T-helper 1 cell (primary cell): ENCODE measurements around the gene AGL.
"Not testable (repeated sequence)": the region's sequence is repeated elsewhere in the genome, so short reads cannot be mapped to it uniquely, and the experiment has no call there.

Experiments used
- DNase-seq, 5 donors: peaks; one replicate each; pipeline ENCODE4 v3.0.0-alpha.2; 2012 to 2020

Gene AGL

DNA sequence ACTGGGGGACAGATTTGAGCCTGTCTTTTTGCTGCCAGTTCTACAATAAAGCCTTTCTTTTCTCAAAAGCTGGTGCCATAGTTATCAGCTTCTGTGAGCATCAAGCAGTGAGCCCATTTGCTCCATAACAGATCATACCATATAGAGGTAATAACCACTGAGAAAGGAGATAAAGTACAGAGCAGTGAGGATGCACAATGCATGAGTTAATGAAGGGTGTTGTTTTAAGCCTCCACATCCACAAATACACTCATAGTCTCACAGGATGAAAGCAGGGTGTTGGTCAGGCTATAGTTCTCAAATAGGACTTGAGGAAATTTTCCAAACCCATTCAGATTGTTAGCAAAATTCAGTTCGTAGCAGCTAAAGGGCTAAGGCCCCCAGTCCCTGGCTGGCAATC lies 94.0 kb downstream of the AGL start:
- no peak for DNase-seq

DNA sequence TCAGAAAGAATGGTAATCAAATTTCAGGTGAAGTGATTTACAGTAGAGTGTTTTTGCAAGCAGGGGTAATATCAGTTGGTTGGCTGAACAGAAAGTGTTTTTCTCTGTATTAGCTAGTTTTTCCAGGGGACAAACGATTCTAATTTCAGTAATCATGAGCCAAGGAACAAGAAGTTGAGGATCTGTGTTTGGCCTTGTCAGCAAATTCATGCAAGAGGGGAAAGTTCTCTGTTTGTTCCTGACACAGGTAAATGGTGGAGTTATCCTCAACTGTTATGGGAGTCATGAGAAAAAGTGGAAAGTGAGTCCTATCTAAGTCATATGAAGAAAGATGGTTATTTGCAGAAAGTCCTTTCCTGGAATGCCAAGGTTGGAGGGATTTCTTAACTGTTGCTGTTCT lies 95.0 kb downstream of the AGL start:
- DNase-seq: no peak

DNA sequence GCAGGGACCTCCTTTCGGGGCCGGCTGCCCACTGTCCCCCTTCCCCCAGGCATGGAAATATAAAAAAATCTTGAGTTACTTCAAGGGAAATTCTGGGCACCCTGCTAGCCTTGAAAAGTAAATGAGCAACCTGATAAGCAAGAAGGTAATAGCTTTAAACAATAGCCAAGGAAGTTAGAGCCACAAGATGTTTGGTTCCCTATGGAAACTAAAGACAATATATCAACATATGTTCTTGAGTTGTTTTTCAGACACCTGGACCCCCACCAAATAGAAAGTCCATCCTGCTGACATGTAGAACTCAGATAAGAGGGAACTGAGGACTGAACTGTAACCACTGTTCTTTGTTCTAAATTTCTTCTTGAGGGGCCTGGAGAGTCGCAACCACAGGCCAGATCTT lies 100.3 kb downstream of the AGL start:
- DNase-seq: no peak

DNA sequence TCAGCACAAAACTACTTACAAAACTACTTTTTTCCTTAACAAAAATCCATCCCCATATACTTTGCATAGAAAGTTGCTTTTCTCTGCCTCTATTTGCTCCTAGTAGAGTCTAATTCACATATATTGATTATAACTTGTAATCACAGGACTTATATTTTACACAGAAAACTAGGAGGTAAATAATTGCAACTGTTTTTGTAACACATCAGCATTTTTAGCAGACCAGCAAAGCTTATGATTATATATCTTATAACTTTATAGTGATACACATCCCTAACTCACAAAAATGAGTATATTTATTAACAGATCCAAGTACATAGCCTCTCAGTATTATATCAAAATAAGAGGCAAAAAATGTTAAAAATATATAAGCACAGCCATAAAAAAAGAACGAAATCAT lies 102.4 kb downstream of the AGL start:
- DNase-seq: no peak

DNA sequence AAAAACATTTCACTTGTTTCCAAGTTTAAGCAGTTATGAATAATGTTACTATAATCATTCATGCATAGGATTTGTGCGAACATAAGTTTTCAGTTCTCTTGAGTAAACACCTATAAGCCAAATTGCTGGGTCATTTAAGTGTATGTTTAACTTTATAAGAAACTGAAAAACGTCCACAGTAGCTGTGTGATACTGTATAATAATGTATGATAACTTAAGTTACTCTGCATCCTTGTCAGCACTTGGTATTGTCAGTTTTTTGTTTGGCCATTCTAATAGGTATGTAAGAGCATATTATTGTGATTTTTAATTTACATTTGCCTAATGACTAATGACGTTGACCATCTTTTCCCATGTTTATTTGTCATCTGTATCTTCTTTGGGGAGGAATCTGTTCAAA lies 105.2 kb downstream of the AGL start:
- no peak for DNase-seq

DNA sequence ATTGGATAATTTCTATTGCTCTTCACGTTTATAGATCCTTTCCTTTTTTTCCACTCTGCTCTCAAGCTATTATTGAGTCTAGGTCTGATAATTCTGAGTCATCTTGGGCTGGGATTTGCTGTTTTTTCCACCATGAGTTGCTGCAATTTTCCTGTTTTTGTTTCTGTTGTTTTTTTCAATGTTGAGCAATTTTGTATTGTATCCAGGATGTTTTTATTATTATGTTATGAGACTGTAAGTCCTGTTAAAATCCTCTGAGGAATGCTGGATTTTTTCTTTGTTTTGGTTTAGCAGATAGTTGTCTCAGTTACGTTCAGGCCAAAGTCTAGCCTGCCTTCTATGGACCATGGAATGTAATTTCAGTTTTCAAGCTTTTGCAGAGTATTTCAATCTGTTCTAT lies 106.6 kb downstream of the AGL start:
- DNase-seq: no peak

DNA sequence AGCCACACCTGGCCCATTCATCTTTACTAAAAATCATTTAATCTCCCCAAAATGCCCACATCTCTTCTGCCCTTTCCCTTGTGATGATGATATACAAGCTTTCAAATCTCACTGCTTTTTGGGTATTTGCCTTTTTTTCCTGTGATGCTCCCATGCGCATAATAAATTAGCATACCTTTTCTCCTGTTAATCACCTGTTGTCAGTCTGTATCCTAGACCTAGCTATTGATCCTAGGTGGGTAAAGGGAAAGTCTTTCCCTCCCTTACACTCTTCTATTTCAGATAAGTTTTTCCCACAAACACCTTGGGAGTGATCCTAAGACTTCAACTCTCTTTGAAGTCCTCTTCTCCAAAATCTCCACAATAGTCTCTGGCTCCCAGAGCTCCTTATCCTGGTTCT lies 107.7 kb downstream of the AGL start:
- DNase-seq: no peak

DNA sequence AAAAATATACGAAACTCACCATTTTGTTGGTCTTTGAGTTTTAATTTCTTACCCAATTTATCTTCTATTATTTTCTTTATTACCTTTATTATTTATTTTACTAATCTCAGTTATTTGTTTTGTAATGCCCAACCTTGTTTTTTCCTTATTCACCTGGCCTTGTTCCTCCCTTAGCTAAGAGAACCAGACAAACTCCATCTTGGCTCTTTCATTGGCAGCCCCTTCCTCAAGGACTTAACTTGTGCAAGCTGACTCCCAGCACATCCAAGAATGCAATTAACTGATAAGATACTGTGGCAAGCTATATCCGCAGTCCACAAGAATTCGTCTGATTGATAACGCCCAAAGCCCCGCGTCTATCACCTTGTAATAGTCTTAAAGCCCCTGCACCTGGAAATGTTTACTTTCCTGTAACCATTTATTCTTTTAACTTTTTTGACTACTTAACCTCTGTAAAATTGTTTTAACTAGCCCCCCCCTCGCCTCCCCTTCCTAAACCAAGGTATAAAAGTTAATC lies 109.1 kb downstream of the AGL start:
- not testable (repeated sequence) for DNase-seq

DNA sequence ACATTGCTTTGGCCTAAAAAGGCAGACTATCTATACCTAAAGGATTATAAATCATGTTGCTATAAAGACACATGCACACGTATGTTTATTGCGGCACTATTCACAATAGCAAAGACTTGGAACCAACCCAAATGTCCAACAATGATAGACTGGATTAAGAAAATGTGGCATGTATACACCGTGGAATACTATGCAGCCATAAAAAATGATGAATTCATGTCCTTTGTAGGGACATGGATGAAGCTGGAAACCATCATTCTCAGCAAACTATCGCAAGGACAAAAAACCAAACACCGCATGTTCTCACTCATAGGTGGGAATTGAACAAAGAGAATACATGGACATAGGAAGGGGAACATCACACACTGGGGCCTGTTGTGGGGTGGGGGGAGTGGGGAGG lies 110.1 kb downstream of the AGL start:
- not testable (repeated sequence) for DNase-seq

DNA sequence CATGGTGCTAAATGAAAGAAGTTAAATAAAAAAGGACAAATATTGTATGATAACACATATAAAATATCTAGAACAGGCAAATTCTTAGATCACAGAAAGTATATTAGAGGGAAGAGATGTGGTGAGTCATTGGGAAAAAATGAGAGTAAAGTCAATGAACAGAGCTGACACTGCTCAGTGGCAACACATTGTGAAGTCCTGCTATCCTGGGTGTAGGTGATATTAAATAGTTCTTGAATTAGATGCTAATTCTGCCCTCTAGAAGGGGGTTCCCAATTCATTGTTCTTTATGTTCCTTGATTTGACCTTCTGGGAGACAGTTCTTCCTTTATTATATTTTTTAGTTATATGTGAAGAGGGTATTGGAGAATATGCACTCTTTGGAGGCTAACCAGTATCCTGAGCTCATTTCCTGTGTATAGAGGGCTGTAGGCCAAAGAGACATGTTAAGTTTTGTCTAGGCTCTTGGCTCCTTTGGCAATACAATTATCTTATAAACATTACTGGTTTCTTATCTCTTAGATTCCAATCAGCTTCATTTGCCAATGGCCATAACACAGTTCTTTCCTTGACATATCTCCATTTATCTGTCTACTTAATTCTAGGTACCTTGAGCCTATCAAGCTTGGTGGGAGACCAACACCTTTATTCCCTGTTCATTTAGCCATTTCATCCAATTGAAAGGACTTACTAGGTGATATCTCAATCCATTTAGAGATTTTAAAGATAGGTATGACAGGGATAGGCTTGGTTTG lies 113.1 kb downstream of the AGL start:
- DNase-seq: no peak

DNA sequence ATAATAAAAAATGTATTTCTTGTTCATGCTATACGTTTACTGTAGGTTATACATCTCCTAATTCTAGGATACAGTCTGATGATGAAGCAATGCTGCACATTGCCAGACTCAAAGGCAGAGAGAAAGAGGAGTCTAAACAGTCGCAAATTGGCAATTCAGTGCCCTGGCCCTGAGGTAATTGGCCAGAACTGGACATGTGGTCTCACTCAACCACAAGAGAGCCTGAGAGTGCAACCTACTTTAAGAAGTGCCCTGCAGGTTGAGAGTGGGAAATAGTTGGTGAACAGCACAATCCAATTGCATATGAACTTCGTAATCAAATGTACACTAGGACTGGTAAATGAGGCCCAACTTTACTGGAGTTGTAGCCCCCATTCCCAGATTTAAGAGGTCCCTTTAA lies 114.6 kb downstream of the AGL start:
- no peak for DNase-seq

DNA sequence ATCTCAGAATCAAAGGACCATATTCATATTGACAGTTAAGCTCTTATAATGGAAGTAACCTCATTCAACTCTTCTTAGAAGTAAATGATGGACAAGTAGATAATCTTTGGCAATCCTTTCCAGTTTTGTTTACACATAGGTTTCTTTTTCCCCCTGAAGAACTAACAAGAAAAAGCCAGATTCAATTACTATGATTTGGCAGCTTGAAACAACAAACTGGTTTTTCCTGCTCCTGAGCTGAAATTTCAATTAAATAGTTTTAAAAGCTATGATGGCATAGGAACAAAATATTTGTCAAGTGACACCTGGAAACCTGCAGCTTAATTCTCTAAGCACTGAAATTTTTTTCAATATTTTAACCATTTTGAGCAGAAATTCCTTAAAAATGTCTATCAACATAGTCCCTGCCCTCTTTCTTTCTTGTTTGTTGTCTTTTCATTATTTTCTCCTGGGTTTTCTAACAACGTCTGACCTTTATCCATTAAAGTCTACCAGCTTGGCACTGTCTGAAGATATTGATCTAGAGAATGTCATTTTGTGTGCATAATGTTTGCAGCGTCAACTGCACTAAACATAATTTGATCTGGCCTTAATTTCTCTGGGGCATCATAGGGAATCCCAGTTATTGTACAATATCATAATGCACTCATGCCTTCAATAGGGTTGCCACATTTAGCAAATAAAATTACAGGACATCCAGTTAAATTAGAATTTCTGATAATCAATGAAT lies 115.7 kb downstream of the AGL start:
- no peak for DNase-seq

DNA sequence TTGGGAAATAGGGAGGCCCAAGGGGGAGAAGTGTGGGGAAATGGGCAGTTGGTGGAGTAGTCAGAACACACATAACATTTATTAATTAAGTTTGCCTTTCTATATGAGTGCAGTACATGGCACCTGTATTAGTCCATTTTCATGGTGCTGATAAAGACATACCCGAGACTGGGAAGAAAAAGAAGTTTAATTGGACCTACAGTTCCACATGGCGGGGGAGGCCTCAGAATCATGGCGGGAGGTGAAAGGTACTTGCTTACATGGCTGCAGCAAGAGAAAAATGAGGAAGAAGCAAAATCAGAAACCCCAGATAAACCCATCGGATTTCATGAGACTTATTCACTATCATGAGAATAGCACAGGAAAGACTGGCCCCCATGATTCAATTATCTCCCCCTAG lies 118.1 kb downstream of the AGL start:
- DNase-seq: no peak

DNA sequence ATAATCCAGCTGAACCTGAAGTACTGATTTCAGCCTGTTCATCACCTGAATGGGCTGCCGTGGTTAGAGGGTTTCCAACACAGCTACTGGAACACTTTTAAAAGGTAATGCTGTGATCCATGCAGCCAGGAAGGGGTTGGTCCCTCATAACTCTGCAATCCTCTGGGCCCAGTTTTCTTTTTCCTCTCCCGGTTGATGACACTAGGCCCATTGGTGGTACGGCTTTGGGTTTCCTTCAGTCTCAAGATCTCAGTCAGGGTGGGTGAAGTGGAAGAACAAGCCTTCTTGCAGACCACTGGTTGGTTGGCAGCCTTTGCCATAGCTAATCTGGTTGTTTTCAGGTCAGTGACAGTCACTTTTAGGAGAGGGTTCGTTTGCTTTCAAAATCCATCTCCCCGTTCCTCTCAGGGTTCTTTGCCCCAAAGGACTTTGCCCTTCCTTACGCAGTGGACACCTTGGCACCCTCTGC lies 119.1 kb downstream of the AGL start:
- no peak for DNase-seq

DNA sequence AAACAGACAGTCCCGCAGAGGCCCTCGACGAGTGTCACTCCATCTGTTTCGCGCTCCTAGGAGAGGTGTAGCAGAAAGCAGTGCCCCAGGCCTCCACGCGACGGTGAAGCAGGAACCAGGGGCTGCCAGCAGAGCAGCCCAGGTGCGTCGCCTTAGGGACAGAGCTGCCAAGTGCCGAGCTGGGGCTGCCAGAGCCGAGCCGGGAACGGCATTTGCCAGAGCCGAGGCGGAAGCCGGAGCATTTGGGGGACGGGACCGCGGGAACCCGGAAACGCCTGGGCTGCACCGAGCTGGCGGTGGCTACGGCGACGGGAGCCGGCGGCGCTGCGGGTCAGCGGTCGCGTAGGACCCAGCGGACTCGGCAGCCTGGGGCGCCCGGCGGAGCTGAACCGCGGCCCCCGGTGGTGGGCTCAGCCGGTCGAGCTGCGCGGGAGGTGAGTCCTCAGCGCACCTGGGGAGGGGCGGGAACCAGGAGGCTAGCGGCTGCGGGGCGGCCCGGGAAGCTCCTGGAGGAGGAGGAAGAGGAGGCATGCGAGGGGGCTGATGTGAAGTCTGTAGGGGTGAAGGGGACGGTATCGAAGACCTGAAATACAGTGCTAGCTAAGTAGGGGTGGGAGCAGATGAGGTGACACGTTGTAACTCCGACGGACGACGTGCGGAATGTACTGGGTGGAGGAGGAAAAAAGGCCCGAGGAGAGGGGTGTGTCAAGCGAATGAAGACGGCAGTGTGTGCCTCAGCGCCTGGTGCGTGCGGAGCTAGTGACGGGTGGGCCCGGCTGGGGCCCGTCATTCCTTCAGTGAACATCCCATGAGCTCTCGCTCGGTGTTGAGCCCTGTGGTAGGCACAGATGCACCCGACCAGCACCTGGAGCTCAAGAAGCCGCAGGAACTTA lies 119.8 kb downstream of the AGL start, which contains the start of gene SLC35A3:
Gene SLC35A3 (plus strand): TSS at position 268 of the 893 bp plus-strand sequence. CDS start 23,559 bp downstream, outside the sequence.
- peak; percentile 57 to 81 (median 66) for DNase-seq

DNA sequence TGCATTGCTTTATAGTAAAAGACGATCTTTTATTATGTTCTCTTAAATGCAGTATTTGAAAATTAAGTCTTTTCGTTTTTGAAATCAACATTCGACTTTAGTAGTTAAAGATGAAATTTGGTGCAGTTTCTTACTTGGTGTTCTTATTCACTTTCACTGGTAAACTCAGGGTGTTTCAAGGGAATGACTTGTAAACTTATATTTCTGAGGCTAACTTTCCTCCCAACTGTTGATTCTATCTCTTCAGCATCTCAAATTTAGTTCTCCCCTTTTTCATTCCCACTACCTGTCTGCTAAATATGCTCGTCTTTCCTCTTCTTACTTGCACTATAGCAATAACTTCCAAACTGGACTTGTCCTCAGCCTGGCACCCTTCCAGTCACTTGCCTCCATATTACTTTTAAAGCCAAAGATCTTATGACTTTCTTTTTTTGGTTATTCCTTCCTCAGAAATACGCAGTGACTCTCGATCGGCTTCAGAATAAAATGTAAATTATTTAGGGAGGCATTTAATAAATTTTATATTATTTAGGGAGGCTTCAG lies 120.6 kb downstream of the AGL start:
- no peak for DNase-seq

DNA sequence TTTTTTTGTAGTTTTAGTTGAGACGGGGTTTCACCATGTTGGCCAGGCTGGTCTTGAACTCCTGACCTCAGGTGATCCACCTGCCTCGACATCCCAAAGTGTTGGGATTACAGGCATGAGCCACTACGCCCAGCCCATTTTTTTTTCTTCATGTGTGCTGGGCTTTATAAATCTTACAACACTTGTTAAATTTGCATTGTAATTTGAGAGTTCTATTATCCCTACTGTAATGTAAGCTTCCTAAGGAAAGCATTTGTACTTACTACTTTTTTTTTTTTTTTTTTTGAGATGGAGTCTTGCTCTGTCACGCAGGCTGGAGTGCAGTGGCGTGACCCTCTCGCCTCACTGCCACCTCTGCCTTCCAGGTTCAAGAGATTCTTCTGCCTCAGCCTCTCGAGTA lies 121.9 kb downstream of the AGL start:
- DNase-seq: not testable (repeated sequence)
